Gastrocnemius medialis (tissue), 4 donors: ENCODE measurements around the gene GYG1. TPM values are rescaled to one million over a fixed set of nuclear protein-coding genes. Genes with fewer than 3 reads are reported as not detected.

Source experiments
- ATAC-seq, 2 donors: fragments of 150-250 bp; one replicate each; pipeline ENCODE4 v1.9.1; 2016
- DNase-seq, 2 donors: peaks; one replicate each; pipeline ENCODE4 v3.0.0-alpha.2; 2019
- H3K27ac ChIP-seq, 4 donors: fragments of 200-600 bp; sonication (generic); 1 replicate in 1 of 4; 2 replicates in 3 of 4; pipeline ENCODE4 v1.5.1; 2016 to 2018; ENCODE audit warnings: mild to moderate bottlenecking in 2 of 4, moderate library complexity in 1 of 4
- H3K27me3 ChIP-seq, 3 donors: fragments of 200-600 bp; sonication (generic) in 2 of 3; 1 replicate in 1 of 3; 2 replicates in 2 of 3; pipeline versions ENCODE4 v1.5.1 to v1.6.0; 2016 to 2019; ENCODE audit warnings: mild to moderate bottlenecking in 1 of 3, moderate library complexity in 1 of 3
- H3K36me3 ChIP-seq, 2 donors: fragments of 200-600 bp; sonication (generic) in 1 of 2; one replicate each; pipeline ENCODE4 v1.5.1; 2017 to 2018
- H3K4me1 ChIP-seq, 2 donors: fragments of 200-600 bp; sonication (generic) in 1 of 2; one replicate each; pipeline ENCODE4 v1.5.1; 2016 to 2017; ENCODE audit warnings: mild to moderate bottlenecking in 2 of 2
- H3K4me3 ChIP-seq, 4 donors: fragments of 200-600 bp; sonication (generic) in 3 of 4; 1 replicate in 1 of 4; 2 replicates in 3 of 4; pipeline ENCODE4 v1.5.1; 2016 to 2019; ENCODE audit warnings: mild to moderate bottlenecking in 2 of 4
- H3K9me3 ChIP-seq, 3 donors: fragments of 200-600 bp; sonication (generic) in 2 of 3; 1 replicate in 1 of 3; 2 replicates in 2 of 3; pipeline ENCODE4 v1.5.1; 2016 to 2019
- POLR2A ChIP-seq, 2 donors: fragments of 450-650 bp; IDR thresholded peaks; one replicate each; pipeline ENCODE4 v1.6.1; 2017; ENCODE audit warnings: antibody characterized with exemption in 2 of 2, mild to moderate bottlenecking in 2 of 2, moderate library complexity in 2 of 2
- in situ Hi-C, 4 donors: fragments of 200-750 bp; cut with MboI; loops; one replicate each; pipeline versions ENCODE4 v1.15.0 to v1.8.0; 2017; ENCODE audit warnings: low sequenced_read_pairs in 4 of 4
- intact Hi-C: fragments of 100-400 bp; cut with DNase I; formaldehyde crosslinking; loops from one replicate; pipeline ENCODE4 v1.15.1; 2023; ENCODE audit warnings: low total_unique reads
- total RNA-seq, 4 donors: library from RNA; depleted of rRNA; stranded (reverse); fragments of >200 nt; gene quantifications; one replicate each; pipeline versions ENCODE4 v1.1.0 to v1.2.3, GENCODE V29; 2016
- TF ChIP-seq, protein P1 (sequence below), 5 experiments: fragments of 450-650 bp in 3 of 5; fragments of 200-600 bp in 2 of 5; sonication (generic) in 2 of 5; IDR thresholded peaks in 4 of 5; conservative IDR thresholded peaks in 1 of 5; 1 replicate in 4 of 5; 2 replicates in 1 of 5; pipeline ENCODE4 v1.5.1; 2016 to 2019; ENCODE audit warnings: antibody characterized with exemption in 5 of 5, mild to moderate bottlenecking in 3 of 5, moderate library complexity in 3 of 5

Gene GYG1
- total RNA-seq, 4 donors from 2014 or later = 298 to 526 (median 331) TPM

DNA sequence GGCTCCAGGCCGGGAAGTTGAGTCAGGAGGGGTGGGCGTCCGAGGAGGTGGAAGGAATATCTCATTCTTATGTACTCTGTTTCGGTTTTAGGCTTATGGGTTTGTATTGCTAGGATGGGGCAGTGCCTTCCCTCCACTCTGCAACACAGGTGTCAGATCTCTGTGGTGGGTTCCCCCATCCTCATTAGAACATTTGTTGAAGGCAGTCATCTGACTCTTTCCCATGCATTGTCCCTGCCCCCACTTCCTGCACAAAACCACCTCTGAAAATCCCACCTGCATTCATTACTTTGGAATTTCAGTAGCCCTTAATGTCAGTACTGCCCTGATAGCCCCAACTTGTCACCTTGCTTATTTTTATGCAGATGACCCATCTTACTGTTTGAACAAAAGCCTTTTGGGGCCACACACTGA, 29.5 kb downstream of the GYG1 start:
- peak overlapping the region; percentile 98 to 100 (median 100) for H3K27ac ChIP-seq
- H3K4me3 ChIP-seq = no peak overlapping the region
- H3K9me3 ChIP-seq = no peaks in the 10 kb centered on the region
- no peak for TF ChIP-seq POLR2A (IDR thresholded peaks at IDR 0.05)
- TF ChIP-seq, protein P1, sequence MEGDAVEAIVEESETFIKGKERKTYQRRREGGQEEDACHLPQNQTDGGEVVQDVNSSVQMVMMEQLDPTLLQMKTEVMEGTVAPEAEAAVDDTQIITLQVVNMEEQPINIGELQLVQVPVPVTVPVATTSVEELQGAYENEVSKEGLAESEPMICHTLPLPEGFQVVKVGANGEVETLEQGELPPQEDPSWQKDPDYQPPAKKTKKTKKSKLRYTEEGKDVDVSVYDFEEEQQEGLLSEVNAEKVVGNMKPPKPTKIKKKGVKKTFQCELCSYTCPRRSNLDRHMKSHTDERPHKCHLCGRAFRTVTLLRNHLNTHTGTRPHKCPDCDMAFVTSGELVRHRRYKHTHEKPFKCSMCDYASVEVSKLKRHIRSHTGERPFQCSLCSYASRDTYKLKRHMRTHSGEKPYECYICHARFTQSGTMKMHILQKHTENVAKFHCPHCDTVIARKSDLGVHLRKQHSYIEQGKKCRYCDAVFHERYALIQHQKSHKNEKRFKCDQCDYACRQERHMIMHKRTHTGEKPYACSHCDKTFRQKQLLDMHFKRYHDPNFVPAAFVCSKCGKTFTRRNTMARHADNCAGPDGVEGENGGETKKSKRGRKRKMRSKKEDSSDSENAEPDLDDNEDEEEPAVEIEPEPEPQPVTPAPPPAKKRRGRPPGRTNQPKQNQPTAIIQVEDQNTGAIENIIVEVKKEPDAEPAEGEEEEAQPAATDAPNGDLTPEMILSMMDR (IDR thresholded peaks at IDR 0.05 in 4 of 5, conservative IDR thresholded peaks at IDR 0.05 in 1 of 5) = no peak
- in situ Hi-C loops (loop anchor here in 2 of 4 donors (10.0 to 25.0 kb wide), 3 partner anchors 46 to 1041 kb away; no protein-coding TSS in a partner anchor), intact Hi-C loops (no loop called here)
- DNase-seq (no peak), ATAC-seq (no peak)
- H3K36me3 ChIP-seq = peaks cover 0 to 51% of the 10 kb centered on the region in 2 donors
- H3K27me3 ChIP-seq = no peaks in the 10 kb centered on the region
- H3K4me1 ChIP-seq = peaks cover 65 to 70% of the 10 kb centered on the region in 2 donors

DNA sequence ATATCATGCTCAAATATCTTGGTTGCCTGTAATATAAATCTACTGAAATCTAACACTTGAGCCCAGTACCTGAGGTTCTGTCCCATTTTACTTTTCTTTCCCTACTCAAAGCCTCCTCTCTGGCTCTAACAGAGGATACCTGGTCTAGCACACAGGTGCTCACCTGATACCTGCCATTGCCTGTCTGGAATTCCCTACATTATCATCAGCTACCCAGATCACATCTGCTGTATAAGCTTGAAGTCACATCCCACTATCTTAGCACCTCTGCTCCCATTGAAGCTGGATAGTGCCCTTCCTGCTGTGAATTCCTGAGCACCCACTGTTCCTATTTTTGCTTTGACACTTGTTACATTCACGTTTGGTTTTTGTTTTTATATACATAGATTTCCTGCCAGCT, 30.5 kb downstream of the GYG1 start:
- Histone ChIP-seq H3K4me3 (no peak overlapping the region), H3K36me3 (peaks cover 0 to 61% of the 10 kb centered on the region in 2 donors), H3K27ac (peak overlapping the region; percentile 26 to 100 (median 99)), H3K4me1 (peaks cover 55 to 61% of the 10 kb centered on the region in 2 donors), H3K27me3 (no peaks in the 10 kb centered on the region), H3K9me3 (no peaks in the 10 kb centered on the region)
- in situ Hi-C loops (loop anchor here in 2 of 4 donors (10.0 to 25.0 kb wide), 3 partner anchors 47 to 1040 kb away; no protein-coding TSS in a partner anchor), intact Hi-C loops (no loop called here)
- ATAC-seq (no peak), DNase-seq (no peak)
- TF ChIP-seq POLR2A (IDR thresholded peaks at IDR 0.05) = no peak
- TF ChIP-seq, protein P1 (IDR thresholded peaks at IDR 0.05 in 4 of 5, conservative IDR thresholded peaks at IDR 0.05 in 1 of 5) = no peak

DNA sequence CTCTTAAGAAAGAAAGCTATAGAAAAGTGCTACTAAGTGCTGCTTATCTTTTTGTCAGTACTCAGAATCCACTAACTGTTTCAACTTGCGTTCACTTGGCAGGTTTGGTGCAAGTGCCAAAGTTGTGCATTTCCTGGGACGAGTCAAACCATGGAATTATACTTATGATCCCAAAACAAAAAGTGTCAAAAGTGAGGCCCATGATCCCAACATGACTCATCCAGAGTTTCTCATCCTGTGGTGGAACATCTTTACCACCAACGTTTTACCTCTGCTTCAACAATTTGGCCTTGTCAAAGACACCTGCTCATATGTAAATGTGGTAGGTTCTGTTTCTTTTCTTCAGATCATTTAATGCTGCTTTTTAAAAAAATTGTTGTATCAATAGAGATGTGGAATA, 32.6 kb downstream of the GYG1 start:
- in situ Hi-C loops = loop anchor here in 2 of 4 donors (10.0 to 25.0 kb wide), 3 partner anchors 49 to 1038 kb away; no protein-coding TSS in a partner anchor
- no peak for TF ChIP-seq POLR2A (IDR thresholded peaks at IDR 0.05)
- TF ChIP-seq, protein P1 (IDR thresholded peaks at IDR 0.05 in 4 of 5, conservative IDR thresholded peaks at IDR 0.05 in 1 of 5) = no peak
- no peak overlapping the region for H3K4me3 ChIP-seq

DNA sequence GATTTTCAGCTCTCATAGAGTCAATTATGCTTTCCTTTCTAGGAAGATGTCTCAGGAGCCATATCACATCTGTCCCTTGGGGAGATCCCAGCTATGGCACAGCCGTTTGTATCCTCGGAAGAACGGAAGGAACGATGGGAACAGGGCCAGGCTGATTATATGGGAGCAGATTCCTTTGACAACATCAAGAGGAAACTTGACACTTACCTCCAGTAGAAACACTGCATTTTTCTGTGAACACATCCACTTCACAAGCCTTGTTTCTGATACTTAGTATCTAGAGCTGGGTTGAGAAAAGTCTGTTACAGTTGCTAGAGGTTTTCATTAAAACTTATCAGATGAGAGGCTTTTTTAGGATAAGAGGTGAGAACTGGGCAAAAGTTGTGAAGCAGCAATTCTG, 35.4 kb downstream of the GYG1 start:
- Histone ChIP-seq H3K4me1 (peaks cover 13 to 15% of the 10 kb centered on the region in 2 donors), H3K36me3 (peaks cover 0 to 71% of the 10 kb centered on the region in 2 donors), H3K4me3 (no peak overlapping the region), H3K27ac (peak overlapping the region in 2 of 4 donors; percentile 11 to 16), H3K27me3 (no peaks in the 10 kb centered on the region), H3K9me3 (no peaks in the 10 kb centered on the region)
- TF ChIP-seq, protein P1 (IDR thresholded peaks at IDR 0.05 in 4 of 5, conservative IDR thresholded peaks at IDR 0.05 in 1 of 5) = no peak
- no peak for TF ChIP-seq POLR2A (IDR thresholded peaks at IDR 0.05)
- DNase-seq = no peak
- intact Hi-C loops (no loop called here), in situ Hi-C loops (loop anchor here in 2 of 4 donors (10.0 kb wide), 2 partner anchors 52 to 72 kb away; no protein-coding TSS in a partner anchor)
- no peak for ATAC-seq

More for the DNA sequence above, 32.6 kb downstream of the GYG1 start:
- no peak for ATAC-seq
- H3K4me1 ChIP-seq = peaks cover 39 to 43% of the 10 kb centered on the region in 2 donors
- intact Hi-C loops = no loop called here
- no peaks in the 10 kb centered on the region for H3K9me3 ChIP-seq
- no peak for DNase-seq
- H3K27me3 ChIP-seq = no peaks in the 10 kb centered on the region
- H3K27ac ChIP-seq = peak overlapping the region in 3 of 4 donors; percentile 98 to 100 (median 100)
- H3K36me3 ChIP-seq = peaks cover 0 to 80% of the 10 kb centered on the region in 2 donors
